GM12878 (cell line): ENCODE data around the gene LPCAT3. TPM values are rescaled to one million over a fixed set of nuclear protein-coding genes. Genes with fewer than 3 reads are reported as not detected.

Experiments
- BHLHE40 ChIP-seq, 2 experiments: fragments of 450-650 bp in 1 of 2; IDR thresholded peaks; 2 replicates each; pipeline ENCODE4 v1.6.1; 2011 to 2017; ENCODE audit warnings: low read depth in 2 of 2, borderline replicate concordance in 1 of 2, improper control_type of control experiment in 1 of 2, low read length in 1 of 2, mild to moderate bottlenecking in 1 of 2
- CEBPZ ChIP-seq: fragments of 150-350 bp; IDR thresholded peaks from 2 replicates; pipeline ENCODE4 v1.6.1; 2016; ENCODE audit warnings: low read depth, low read length
- CHD2 ChIP-seq: IDR thresholded peaks from 2 replicates; pipeline ENCODE4 v1.6.1; 2011; ENCODE audit warnings: low read depth, low read length, improper control_type of control experiment, borderline replicate concordance
- EED ChIP-seq: sonication (generic); IDR thresholded peaks from 2 replicates; pipeline ENCODE4 v1.6.1; 2016; ENCODE audit warnings: antibody characterized with exemption, low read depth
- ETV6 ChIP-seq, 2 experiments: fragments of 450-650 bp in 1 of 2; IDR thresholded peaks in 1 of 2; conservative IDR thresholded peaks in 1 of 2; 2 replicates each; pipeline ENCODE4 v1.6.1; 2014; ENCODE audit warnings: antibody characterized with exemption in 1 of 2, borderline replicate concordance in 1 of 2, low read depth in 1 of 2, mild to moderate bottlenecking in 1 of 2, moderate library complexity in 1 of 2
- HDAC6 ChIP-seq: fragments of 200-600 bp; sonication (generic); IDR thresholded peaks from one replicate; pipeline ENCODE4 v1.8.0; 2017; ENCODE audit warnings: antibody characterized with exemption; ENCODE audit not compliant: unreplicated experiment
- IKZF2 ChIP-seq, 2 experiments: fragments of 450-650 bp; IDR thresholded peaks; 2 replicates each; pipeline ENCODE4 v1.6.1; 2017; ENCODE audit warnings: mild to moderate bottlenecking in 2 of 2, moderate library complexity in 2 of 2
- IRF4 ChIP-seq: IDR thresholded peaks from 2 replicates; pipeline ENCODE4 v1.6.1; 2011; ENCODE audit warnings: low read depth, low read length
- MXI1 ChIP-seq: fragments of 150-350 bp; IDR thresholded peaks from 2 replicates; pipeline ENCODE4 v1.6.1; 2011; ENCODE audit warnings: low read depth, mild to moderate bottlenecking, inconsistent platforms, low read length, improper control_type of control experiment
- MYC ChIP-seq: IDR thresholded peaks from 2 replicates; pipeline ENCODE4 v1.6.1; 2011; ENCODE audit warnings: mild to moderate bottlenecking, low read length, moderate library complexity, inconsistent platforms; ENCODE audit not compliant: insufficient read depth, insufficient replicate concordance, insufficient read length, severe bottlenecking
- NFYA ChIP-seq: IDR thresholded peaks from 2 replicates; pipeline ENCODE4 v1.6.1; 2011; ENCODE audit warnings: low read depth, mild to moderate bottlenecking, low read length, improper control_type of control experiment, borderline replicate concordance
- PBX3 ChIP-seq: IDR thresholded peaks from 2 replicates; pipeline ENCODE4 v1.6.1; 2011; ENCODE audit warnings: mild to moderate bottlenecking, low read depth, low read length, moderate library complexity; ENCODE audit not compliant: insufficient replicate concordance
- POLR2AphosphoS5 ChIP-seq: IDR thresholded peaks from 2 replicates; pipeline ENCODE4 v1.6.1; 2011; ENCODE audit warnings: mild to moderate bottlenecking, low read length, inconsistent platforms
- POU2F2 ChIP-seq: IDR thresholded peaks from 3 replicates; pipeline ENCODE4 v1.6.1; 2011; ENCODE audit warnings: low read depth, mild to moderate bottlenecking, low read length, borderline replicate concordance
- RBBP5 ChIP-seq: fragments of 200-600 bp; sonication (generic); conservative IDR thresholded peaks from 2 replicates; pipeline ENCODE4 v1.6.1; 2016
- SMARCA5 ChIP-seq: fragments of 450-650 bp; IDR thresholded peaks from 2 replicates; pipeline ENCODE4 v1.6.1; 2017; ENCODE audit warnings: mild to moderate bottlenecking
- TARDBP ChIP-seq: IDR thresholded peaks from 2 replicates; pipeline ENCODE4 v1.6.1; 2016; ENCODE audit warnings: borderline replicate concordance
- YY1 ChIP-seq: IDR thresholded peaks from 2 replicates; pipeline ENCODE4 v1.6.1; 2011; ENCODE audit warnings: low read depth, mild to moderate bottlenecking, low read length
- ZBTB40 ChIP-seq: fragments of 450-650 bp; IDR thresholded peaks from 2 replicates; pipeline ENCODE4 v1.6.1; 2016; ENCODE audit warnings: mild to moderate bottlenecking, moderate library complexity, borderline replicate concordance
- ZNF207 ChIP-seq: fragments of 450-650 bp; IDR thresholded peaks from 2 replicates; pipeline ENCODE4 v1.6.1; 2014; ENCODE audit warnings: antibody characterized with exemption, mild to moderate bottlenecking, borderline replicate concordance
- ZNF622 ChIP-seq: fragments of 450-650 bp; IDR thresholded peaks from 2 replicates; pipeline ENCODE4 v1.6.1; 2017; ENCODE audit warnings: mild to moderate bottlenecking, inconsistent platforms
- polyA plus RNA-seq, 11 experiments: library from polyadenylated mRNA; depleted of rRNA in 4 of 11; unstranded in 6 of 11; stranded (reverse) in 5 of 11; fragments of >200 nt; fragmentation: Nextera tagmentation in 4 of 11; fragmentation: Illumina TruSeq in 1 of 11; extraction: Ambion mirVana in 4 of 11; extraction: Trizol in 1 of 11; gene quantifications; 1 replicate in 1 of 11; 2 replicates in 10 of 11; pipeline versions ENCODE4 v1.2.1 to v1.2.3, GENCODE V29; 2011 to 2016; ENCODE audit warnings: inconsistent platforms in 2 of 11, missing spikeins in 2 of 11, low read depth in 1 of 11
- total RNA-seq, 4 experiments: library from RNA; depleted of rRNA in 3 of 4; stranded (reverse); fragments of >200 nt in 3 of 4; fragmentation: Illumina TruSeq in 1 of 4; extraction: Trizol in 1 of 4; gene quantifications; 2 replicates each; pipeline versions ENCODE4 v1.2.1 to v1.2.3, GENCODE V29; 2013 to 2021

Gene LPCAT3
- total and polyA plus RNA-seq, 10 of the 15 experiments (the other 5 are each of a cell fraction or from before 2014, with no cell fraction given), result 2.6 to 48.3 (median 23.0) TPM

GRCh38 chr12:6950811-6951540 lies 67.3 kb downstream of the LPCAT3 start, which contains the start of gene PTPN6 (continued):
- no peak for TF ChIP-seq ZBTB40
- peak; percentile 88 for TF ChIP-seq YY1
- TF ChIP-seq CEBPZ, result no peak
- no peak for TF ChIP-seq RBBP5
- TF ChIP-seq IRF4, result 0 out of 2 replicates have a peak, but pooled peaks have one; percentile 24
- peak; percentile 41 to 61; a peak in 3 of 4 replicates for TF ChIP-seq IKZF2 (IDR thresholded peaks at IDR 0.05)
- peak; percentile 16 to 66; a peak in 3 of 4 replicates for TF ChIP-seq BHLHE40 (IDR thresholded peaks at IDR 0.05; ENCODE audit: borderline replicate concordance in 1 of 2, low read depth in 2 of 2, low read length in 1 of 2)
- TF ChIP-seq NFYA, result no peak
- no peak for TF ChIP-seq ZNF622
- peak; percentile 60; the same call in 1 of the 3 replicates for TF ChIP-seq POU2F2
- no peak; a peak in 1 of 4 replicates for TF ChIP-seq ETV6 (conservative IDR thresholded peaks at IDR 0.05 in 1 of 2, IDR thresholded peaks at IDR 0.05 in 1 of 2; ENCODE audit: borderline replicate concordance in 1 of 2, low read depth in 1 of 2)
- no peak for TF ChIP-seq MYC
- peak; percentile 59 for TF ChIP-seq PBX3
- TF ChIP-seq MXI1, result 0 out of 2 replicates have a peak, but pooled peaks have one; percentile 17
- no peak for TF ChIP-seq ZNF207
- TF ChIP-seq CHD2, result no peak
- 0 out of 2 replicates have a peak, but pooled peaks have one; percentile 52 for TF ChIP-seq TARDBP
- no peak for TF ChIP-seq HDAC6
- peak; percentile 43 for TF ChIP-seq EED
- peak; percentile 84 for TF ChIP-seq POLR2AphosphoS5
- TF ChIP-seq SMARCA5, result peak; percentile 67
